ENCODE results near the gene SBK3. TPM values are rescaled to one million over a fixed set of nuclear protein-coding genes. Genes with fewer than 3 reads are reported as not detected.

SBK3 gene
- total RNA-seq, 1 donor from 2014 or later = not detected

DNA sequence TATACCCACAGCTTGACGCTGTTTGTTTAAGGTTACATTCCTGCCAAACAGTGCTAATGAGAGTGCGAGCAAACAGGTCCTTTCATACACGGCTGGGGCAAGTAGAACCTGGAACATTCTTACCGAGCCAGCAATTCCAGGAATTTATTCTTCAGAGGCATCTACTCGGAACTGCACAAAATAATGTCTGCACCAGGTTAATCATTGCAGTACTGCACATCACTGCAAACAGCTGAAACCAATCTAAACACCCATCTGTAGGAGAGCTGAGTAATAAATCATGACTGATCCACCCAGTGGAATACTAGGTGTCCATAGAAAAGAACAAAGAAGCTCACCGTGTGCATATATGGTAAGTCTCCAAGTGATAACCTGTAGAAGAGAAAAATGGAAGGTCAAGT lies 36.5 kb upstream of the SBK3 start:
- H3K4me3 Mint-ChIP-seq (ENCODE audit: unreplicated experiment) = peak overlapping the region; percentile 97
- TF ChIP-seq, protein P1, sequence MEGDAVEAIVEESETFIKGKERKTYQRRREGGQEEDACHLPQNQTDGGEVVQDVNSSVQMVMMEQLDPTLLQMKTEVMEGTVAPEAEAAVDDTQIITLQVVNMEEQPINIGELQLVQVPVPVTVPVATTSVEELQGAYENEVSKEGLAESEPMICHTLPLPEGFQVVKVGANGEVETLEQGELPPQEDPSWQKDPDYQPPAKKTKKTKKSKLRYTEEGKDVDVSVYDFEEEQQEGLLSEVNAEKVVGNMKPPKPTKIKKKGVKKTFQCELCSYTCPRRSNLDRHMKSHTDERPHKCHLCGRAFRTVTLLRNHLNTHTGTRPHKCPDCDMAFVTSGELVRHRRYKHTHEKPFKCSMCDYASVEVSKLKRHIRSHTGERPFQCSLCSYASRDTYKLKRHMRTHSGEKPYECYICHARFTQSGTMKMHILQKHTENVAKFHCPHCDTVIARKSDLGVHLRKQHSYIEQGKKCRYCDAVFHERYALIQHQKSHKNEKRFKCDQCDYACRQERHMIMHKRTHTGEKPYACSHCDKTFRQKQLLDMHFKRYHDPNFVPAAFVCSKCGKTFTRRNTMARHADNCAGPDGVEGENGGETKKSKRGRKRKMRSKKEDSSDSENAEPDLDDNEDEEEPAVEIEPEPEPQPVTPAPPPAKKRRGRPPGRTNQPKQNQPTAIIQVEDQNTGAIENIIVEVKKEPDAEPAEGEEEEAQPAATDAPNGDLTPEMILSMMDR (IDR thresholded peaks at IDR 0.05) = no peak
- H3K36me3 Mint-ChIP-seq (ENCODE audit: low read depth) = peaks cover 13% of the 10 kb centered on the region
- H3K9me3 Mint-ChIP-seq (ENCODE audit: low read depth) = no peaks in the 10 kb centered on the region
- peak overlapping the region; percentile 83 for H3K27ac Mint-ChIP-seq (ENCODE audit: unreplicated experiment)
- H3K4me1 Mint-ChIP-seq (ENCODE audit: low read depth) = peaks cover 39% of the 10 kb centered on the region
- DNase-seq (ENCODE audit: low spot score) = no peak
- H3K27me3 Mint-ChIP-seq (ENCODE audit: low read depth) = no peaks in the 10 kb centered on the region

DNA sequence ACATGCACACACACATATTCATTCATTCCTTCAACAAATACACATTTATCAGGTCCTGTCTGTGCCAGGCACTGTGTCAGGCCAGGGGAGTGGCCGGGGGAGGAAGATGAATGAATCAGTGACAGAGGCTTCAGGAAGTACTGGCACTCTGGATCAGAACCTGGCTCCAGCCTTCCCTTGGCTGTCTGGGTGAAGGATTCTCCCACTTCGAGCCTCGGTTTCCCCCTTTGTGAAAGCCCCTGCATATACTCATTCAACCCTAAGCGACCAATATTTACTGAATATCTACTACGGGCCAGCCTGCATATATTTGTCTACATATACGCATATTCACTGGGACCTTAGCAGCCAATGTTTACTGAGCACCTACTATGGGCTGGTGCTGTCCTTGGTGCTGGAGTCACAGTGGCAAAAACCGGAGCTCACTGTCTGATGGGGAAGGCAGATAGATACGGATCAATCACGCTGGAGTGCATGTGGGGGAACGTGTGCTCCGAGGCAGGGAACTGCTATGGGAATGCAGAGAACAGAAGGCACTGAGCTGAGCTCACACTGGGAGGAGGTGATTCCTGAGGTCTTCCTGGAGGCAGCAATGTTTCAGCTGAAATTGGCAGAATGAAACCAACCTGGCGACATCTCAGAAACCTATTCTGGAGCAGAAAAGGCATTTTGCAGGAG lies 35.9 kb upstream of the SBK3 start:
- TF ChIP-seq, protein P1 (IDR thresholded peaks at IDR 0.05) = no peak

DNA sequence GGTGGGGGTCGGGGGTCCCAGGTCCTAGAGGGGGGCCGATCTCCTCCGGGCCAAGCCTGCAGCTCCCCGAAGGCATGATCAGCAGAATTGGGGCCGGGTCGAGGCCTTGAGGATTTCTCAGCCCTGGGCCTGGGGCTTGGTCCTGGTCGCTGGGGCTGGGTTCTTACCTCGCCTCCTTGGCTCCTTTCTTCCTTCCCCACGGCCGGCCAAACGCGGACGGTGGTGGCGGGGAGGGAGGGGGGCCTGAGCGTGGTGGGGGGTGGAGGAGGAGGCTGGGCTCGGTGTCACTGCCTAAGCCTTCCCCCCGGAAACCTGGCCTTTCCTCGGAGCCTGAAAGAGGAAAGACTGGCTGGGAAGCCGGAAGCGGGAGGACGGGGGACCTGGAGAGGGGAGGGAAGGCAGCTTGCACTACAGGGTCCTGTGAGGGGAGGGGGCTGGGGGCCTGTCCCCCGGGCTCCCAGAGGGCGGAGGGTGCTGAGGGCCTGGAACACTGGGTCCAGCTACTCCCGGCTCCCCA lies 35.3 kb upstream of the SBK3 start, which contains the start of gene ZNF579:
Gene ZNF579, minus strand, starts transcription at position 221 of the 517 bp plus-strand sequence. CDS start 1,209 bp downstream, outside the sequence.
- TF ChIP-seq, protein P1 (IDR thresholded peaks at IDR 0.05) = no peak
- Mint-ChIP-seq H3K27me3 (ENCODE audit: low read depth) (no peaks in the 10 kb centered on the region), H3K27ac (ENCODE audit: unreplicated experiment) (peak within 1 kb of the TSS; percentile 93), H3K36me3 (ENCODE audit: low read depth) (peaks cover 15% of the 10 kb centered on the region), H3K4me3 (ENCODE audit: unreplicated experiment) (peak within 1 kb of the TSS; percentile 97), H3K9me3 (ENCODE audit: low read depth) (no peaks in the 10 kb centered on the region), H3K4me1 (ENCODE audit: low read depth) (peaks cover 30% of the 10 kb centered on the region)
- DNase-seq (ENCODE audit: low spot score) = no peak

More for the DNA sequence above, 35.9 kb upstream of the SBK3 start:
- DNase-seq (ENCODE audit: low spot score) = no peak
- Mint-ChIP-seq H3K4me1 (ENCODE audit: low read depth) (peaks cover 35% of the 10 kb centered on the region), H3K4me3 (ENCODE audit: unreplicated experiment) (peak overlapping the region; percentile 97), H3K9me3 (ENCODE audit: low read depth) (no peaks in the 10 kb centered on the region), H3K36me3 (ENCODE audit: low read depth) (peaks cover 15% of the 10 kb centered on the region), H3K27me3 (ENCODE audit: low read depth) (no peaks in the 10 kb centered on the region), H3K27ac (ENCODE audit: unreplicated experiment) (peak overlapping the region; percentile 83)

DNA sequence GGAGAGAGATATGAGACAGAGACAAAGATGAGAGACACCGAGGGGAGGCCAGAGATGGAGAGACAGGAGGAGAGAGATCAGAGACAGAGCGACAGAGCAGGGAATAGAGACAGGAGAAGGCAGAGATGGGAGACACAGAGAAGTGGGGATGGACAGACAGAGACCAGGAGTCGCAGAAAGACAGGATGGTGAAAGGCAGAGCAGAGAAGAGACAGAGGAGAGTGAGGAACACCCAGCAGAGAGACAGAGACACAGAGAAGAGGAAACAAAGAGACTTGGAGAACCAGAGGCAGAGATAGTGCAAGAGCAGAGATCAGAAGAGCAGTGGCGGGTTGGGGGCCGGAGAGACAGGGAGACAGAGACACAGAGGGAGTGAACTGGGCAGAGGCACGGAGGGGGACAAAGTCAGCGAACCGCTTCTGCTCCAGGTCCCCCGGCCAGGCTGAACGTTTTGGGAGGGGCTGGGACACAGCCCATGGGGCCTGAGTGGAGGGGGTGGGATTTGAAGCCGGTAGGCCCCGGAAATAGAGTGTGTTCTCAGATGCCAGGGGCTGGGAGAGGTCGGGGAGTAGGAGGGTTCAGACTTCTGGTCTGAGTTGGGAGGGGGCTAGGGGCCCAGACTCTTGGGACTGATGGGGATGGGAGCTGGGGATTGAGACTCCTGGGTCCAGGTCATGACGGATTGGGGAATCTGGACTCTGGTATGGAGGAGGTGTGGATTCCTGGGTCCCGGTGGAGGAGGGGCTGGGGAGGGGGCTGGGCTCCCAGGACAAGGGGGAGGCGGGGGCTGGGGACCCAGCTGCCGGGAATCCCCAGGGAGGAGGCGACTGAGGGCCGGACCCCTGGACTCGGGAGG lies 34.7 kb upstream of the SBK3 start:
- Mint-ChIP-seq H3K36me3 (ENCODE audit: low read depth) (peaks cover 15% of the 10 kb centered on the region), H3K4me1 (ENCODE audit: low read depth) (peaks cover 24% of the 10 kb centered on the region)
- TF ChIP-seq, protein P1 (IDR thresholded peaks at IDR 0.05) = no peak

More for the DNA sequence above, 34.7 kb upstream of the SBK3 start:
- H3K27me3 Mint-ChIP-seq (ENCODE audit: low read depth) = no peaks in the 10 kb centered on the region
- H3K4me3 Mint-ChIP-seq (ENCODE audit: unreplicated experiment) = peak overlapping the region; percentile 97
- DNase-seq (ENCODE audit: low spot score) = no peak
- no peaks in the 10 kb centered on the region for H3K9me3 Mint-ChIP-seq (ENCODE audit: low read depth)
- peak overlapping the region; percentile 93 for H3K27ac Mint-ChIP-seq (ENCODE audit: unreplicated experiment)

All from chondrocyte (in vitro differentiated cells).